Calu3 (cell line): Measurements from ENCODE around the gene GRIK3. TPM values are rescaled to one million over a fixed set of nuclear protein-coding genes. Genes with fewer than 3 reads are reported as not detected.

Source experiments
- BruUV-seq: library from RNA; stranded (reverse); fragments of 400-500 nt; replicated peaks from 2 replicates; lab custom pipeline; 2021; lab: Mats Ljungman, UMichigan
- CTCF ChIA-PET: fragments of 300-600 bp; sonication (Branson Sonifier 250); formaldehyde crosslinking; loops from one replicate; lab custom pipeline; 2022; ENCODE audit warnings: antibody characterized with exemption; lab: Charles Lee
- DNase-seq: peaks from one replicate; pipeline ENCODE4 v3.0.0; 2022
- H3K27ac Mint-ChIP-seq: one replicate; pipeline ENCODE4 v1.8.0; 2022; ENCODE audit warnings: mixed read lengths; ENCODE audit not compliant: unreplicated experiment
- H3K27me3 Mint-ChIP-seq: one replicate; pipeline ENCODE4 v1.8.0; 2022; ENCODE audit warnings: mixed read lengths; ENCODE audit not compliant: unreplicated experiment
- H3K36me3 Mint-ChIP-seq: one replicate; pipeline ENCODE4 v1.8.0; 2022; ENCODE audit warnings: mild to moderate bottlenecking, moderate library complexity, mixed read lengths; ENCODE audit not compliant: insufficient read depth, unreplicated experiment
- H3K4me1 Mint-ChIP-seq: one replicate; pipeline ENCODE4 v1.8.0; 2022; ENCODE audit warnings: mild to moderate bottlenecking, low read depth, mixed read lengths; ENCODE audit not compliant: unreplicated experiment
- H3K4me3 Mint-ChIP-seq: one replicate; pipeline ENCODE4 v1.8.0; 2022; ENCODE audit warnings: mild to moderate bottlenecking, low read depth, moderate library complexity, mixed read lengths; ENCODE audit not compliant: unreplicated experiment
- H3K9me3 Mint-ChIP-seq: one replicate; pipeline ENCODE4 v1.8.0; 2022; ENCODE audit warnings: low read depth, mixed read lengths; ENCODE audit not compliant: unreplicated experiment
- intact Hi-C: fragments of 100-400 bp; cut with micrococcal nuclease; formaldehyde crosslinking; loops from one replicate; pipeline ENCODE4 v1.10.0; 2022; ENCODE audit not compliant: unreplicated experiment
- total RNA-seq: library from RNA; stranded (reverse); gene quantifications from 2 replicates; pipeline ENCODE4 v1.2.3, GENCODE V29; 2022
- TF ChIP-seq, protein P1 (sequence below): fragments of 200-600 bp; IDR thresholded peaks from one replicate; pipeline ENCODE4 v1.8.0; 2022; ENCODE audit warnings: antibody characterized with exemption; ENCODE audit not compliant: unreplicated experiment

GRIK3 gene
- total RNA-seq, 1 experiment from 2014 or later, result not detected

GRCh38 chr1:37037690-37038089, 3.4 kb upstream of the GRIK3 start:
- H3K27me3 Mint-ChIP-seq, result peaks cover 96% of the 10 kb centered on the region
- BruUV-seq, result no TSS peak
- no peak overlapping the region for H3K4me3 Mint-ChIP-seq
- no peaks in the 10 kb centered on the region for H3K4me1 Mint-ChIP-seq
- DNase-seq, result no peak
- H3K27ac Mint-ChIP-seq, result no peak overlapping the region
- intact Hi-C loops, result loop anchor here (5.0 kb wide), 1 partner anchor 335 kb away; no protein-coding TSS in a partner anchor
- CTCF ChIA-PET, result interaction anchor here (0.6 to 1.4 kb wide), 3 partner anchors 415 to 521 kb away, joined by 3 to 5 read pairs (median 3); no protein-coding TSS in a partner anchor
- H3K9me3 Mint-ChIP-seq, result no peaks in the 10 kb centered on the region
- TF ChIP-seq, protein P1, sequence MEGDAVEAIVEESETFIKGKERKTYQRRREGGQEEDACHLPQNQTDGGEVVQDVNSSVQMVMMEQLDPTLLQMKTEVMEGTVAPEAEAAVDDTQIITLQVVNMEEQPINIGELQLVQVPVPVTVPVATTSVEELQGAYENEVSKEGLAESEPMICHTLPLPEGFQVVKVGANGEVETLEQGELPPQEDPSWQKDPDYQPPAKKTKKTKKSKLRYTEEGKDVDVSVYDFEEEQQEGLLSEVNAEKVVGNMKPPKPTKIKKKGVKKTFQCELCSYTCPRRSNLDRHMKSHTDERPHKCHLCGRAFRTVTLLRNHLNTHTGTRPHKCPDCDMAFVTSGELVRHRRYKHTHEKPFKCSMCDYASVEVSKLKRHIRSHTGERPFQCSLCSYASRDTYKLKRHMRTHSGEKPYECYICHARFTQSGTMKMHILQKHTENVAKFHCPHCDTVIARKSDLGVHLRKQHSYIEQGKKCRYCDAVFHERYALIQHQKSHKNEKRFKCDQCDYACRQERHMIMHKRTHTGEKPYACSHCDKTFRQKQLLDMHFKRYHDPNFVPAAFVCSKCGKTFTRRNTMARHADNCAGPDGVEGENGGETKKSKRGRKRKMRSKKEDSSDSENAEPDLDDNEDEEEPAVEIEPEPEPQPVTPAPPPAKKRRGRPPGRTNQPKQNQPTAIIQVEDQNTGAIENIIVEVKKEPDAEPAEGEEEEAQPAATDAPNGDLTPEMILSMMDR, result no peak
- H3K36me3 Mint-ChIP-seq, result no peaks in the 10 kb centered on the region

DNA sequence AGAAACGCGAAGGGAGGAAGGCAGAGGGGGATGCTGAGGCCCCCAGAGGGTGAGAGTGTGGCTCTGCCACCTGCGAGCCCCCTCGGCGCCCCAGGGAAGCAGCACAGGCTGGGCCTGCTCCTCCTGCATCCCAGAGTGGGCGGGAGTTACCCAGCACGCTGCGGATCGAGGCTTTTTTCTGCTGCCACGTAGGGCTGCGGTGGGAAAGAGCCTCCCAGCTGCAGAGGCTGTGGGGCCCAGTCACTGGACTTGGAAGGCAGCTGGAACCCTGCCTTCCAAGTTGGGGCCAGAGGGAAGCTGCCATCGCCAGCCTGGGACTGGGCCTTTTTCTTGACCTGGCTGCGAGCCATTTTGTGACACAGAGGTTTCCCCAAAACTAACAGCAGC, 2.3 kb upstream of the GRIK3 start:
- peaks cover 96% of the 10 kb centered on the region for H3K27me3 Mint-ChIP-seq
- no peak overlapping the region for H3K27ac Mint-ChIP-seq
- CTCF ChIA-PET, result no interaction called here
- no peaks in the 10 kb centered on the region for H3K9me3 Mint-ChIP-seq
- H3K36me3 Mint-ChIP-seq, result no peaks in the 10 kb centered on the region
- BruUV-seq, result no TSS peak
- intact Hi-C loops, result loop anchor here (5.0 kb wide), 1 partner anchor 334 kb away; no protein-coding TSS in a partner anchor
- H3K4me3 Mint-ChIP-seq, result no peak overlapping the region
- H3K4me1 Mint-ChIP-seq, result no peaks in the 10 kb centered on the region
- DNase-seq, result no peak
- TF ChIP-seq, protein P1, result no peak

DNA sequence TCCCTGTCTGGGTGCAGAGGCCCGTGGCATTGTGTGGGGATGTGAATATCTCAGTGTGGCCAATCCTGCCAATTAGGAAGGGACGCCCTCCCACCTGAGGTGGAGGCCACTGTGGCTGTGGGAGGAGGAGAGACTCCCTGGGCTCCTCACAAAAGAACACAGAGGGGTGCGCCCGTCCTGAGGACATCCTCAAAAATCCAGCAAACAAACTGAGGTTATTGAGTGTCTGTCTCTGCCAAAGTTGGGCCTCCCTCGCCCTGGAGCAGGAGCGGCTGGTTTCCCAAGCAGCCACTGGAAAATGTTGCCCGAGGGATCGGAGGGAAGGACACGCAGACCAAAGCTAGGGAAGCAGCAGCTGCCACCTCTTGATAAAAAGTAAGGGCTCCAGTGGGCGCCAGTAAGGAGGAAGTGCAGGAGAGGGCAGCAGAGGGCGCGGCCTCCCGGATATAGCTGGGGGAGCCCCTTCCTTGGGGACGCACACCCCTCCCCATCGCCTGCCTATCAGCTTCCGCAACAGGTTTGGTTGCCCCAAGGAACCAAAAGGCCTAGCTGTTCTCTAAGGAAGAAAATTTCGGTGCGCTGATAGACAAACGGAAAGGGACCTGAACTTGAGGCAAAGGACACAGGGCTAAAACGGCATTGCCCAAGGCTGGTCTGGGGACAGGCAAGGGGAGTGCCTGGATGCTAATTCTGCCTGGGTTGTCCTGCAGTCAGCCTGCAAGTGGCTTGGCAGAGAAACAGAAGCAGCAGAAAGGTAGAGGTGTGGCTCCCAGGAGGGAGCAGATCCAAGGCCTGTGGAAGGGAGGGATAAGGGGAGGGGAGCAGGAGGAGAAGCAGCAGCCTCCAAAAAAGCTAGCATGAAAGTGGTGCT, 1.7 kb upstream of the GRIK3 start:
- CTCF ChIA-PET, result no interaction called here
- no peaks in the 10 kb centered on the region for H3K9me3 Mint-ChIP-seq
- no peak overlapping the region for H3K27ac Mint-ChIP-seq
- TF ChIP-seq, protein P1, result no peak
- peaks cover 96% of the 10 kb centered on the region for H3K27me3 Mint-ChIP-seq
- peak; percentile 10 for DNase-seq
- no peak overlapping the region for H3K4me3 Mint-ChIP-seq
- BruUV-seq, result no TSS peak
- H3K4me1 Mint-ChIP-seq, result no peaks in the 10 kb centered on the region
- H3K36me3 Mint-ChIP-seq, result no peaks in the 10 kb centered on the region
- intact Hi-C loops, result loop anchor here (5.0 kb wide), 1 partner anchor 334 kb away; no protein-coding TSS in a partner anchor

DNA sequence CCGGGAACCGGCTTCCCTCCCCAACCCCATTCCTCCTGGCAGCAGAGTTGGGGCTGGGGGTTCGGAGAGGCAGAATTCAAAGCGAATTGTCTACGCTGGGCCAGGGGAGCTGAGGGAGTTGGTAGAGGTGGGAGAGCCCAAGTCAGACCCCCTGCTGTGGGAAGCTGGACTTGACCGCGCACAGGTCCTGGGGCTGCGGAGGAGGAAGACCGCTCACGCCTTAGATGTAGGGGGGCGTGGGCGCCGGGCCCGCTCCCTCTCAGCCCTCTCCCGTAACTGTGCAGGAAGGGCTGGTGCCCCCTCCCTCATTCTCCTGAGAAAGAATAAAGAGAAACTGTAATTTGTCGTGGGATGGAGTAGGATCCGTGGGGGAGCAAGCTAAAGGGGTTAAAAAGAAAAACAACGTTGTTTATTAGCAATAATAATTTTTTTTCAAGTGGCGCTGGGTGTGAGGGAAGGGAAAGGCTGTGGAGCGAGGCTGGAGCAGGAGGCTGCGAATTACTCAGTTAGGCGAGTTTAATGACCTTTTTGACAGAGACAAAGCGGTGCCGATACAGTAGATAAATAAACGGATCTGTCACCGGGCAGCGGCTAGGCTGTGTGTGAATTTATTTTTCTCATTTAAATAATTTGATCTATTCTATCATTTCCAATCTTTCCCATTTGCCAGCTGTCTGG, 838 bp upstream of the GRIK3 start:
- Mint-ChIP-seq H3K4me3 (no peak overlapping the region), H3K9me3 (no peaks in the 10 kb centered on the region), H3K27ac (no peak overlapping the region), H3K4me1 (no peaks in the 10 kb centered on the region), H3K27me3 (peaks cover 96% of the 10 kb centered on the region), H3K36me3 (no peaks in the 10 kb centered on the region)
- TF ChIP-seq, protein P1, result no peak
- CTCF ChIA-PET, result no interaction called here
- no TSS peak for BruUV-seq
- DNase-seq, result no peak
- intact Hi-C loops, result loop anchor here (5.0 kb wide), 1 partner anchor 333 kb away; no protein-coding TSS in a partner anchor
